MCF 10A (cell line): ENCODE measurements around the gene MAD2L1. TPM values are rescaled to one million over a fixed set of nuclear protein-coding genes. Genes with fewer than 3 reads are reported as not detected.

Experiments
- BruUV-seq: library from RNA; stranded (reverse); fragments of 400-500 nt; replicated peaks from 2 replicates; lab custom pipeline; 2021; lab: Mats Ljungman, UMichigan
- CTCF ChIA-PET: fragments of 300-600 bp; sonication (Branson Sonifier 250); formaldehyde crosslinking; extraction: SDS; loops from one replicate; lab custom pipeline; 2021; ENCODE audit warnings: antibody characterized with exemption, inconsistent platforms; lab: Yijun Ruan, JAX
- POLR2A ChIA-PET: fragments of 300-600, 350-650 bp; sonication (Branson Sonifier 250); formaldehyde crosslinking; extraction: SDS; loops from one replicate; lab custom pipeline; 2020; ENCODE audit warnings: antibody characterized with exemption, inconsistent platforms; lab: Yijun Ruan, JAX
- DNase-seq: peaks from one replicate; pipeline ENCODE4 v3.0.0-alpha.2; 2018; ENCODE audit not compliant: unreplicated experiment
- H3K27ac Mint-ChIP-seq: one replicate; pipeline ENCODE4 v1.8.0; 2022; ENCODE audit warnings: mild to moderate bottlenecking, low read depth, mixed read lengths; ENCODE audit not compliant: unreplicated experiment
- H3K27me3 Mint-ChIP-seq: one replicate; pipeline ENCODE4 v1.8.0; 2022; ENCODE audit warnings: mixed read lengths; ENCODE audit not compliant: insufficient read depth, unreplicated experiment
- H3K36me3 Mint-ChIP-seq: one replicate; pipeline ENCODE4 v1.8.0; 2022; ENCODE audit warnings: mild to moderate bottlenecking, moderate library complexity, mixed read lengths; ENCODE audit not compliant: insufficient read depth, unreplicated experiment
- H3K4me1 Mint-ChIP-seq: one replicate; pipeline ENCODE4 v1.8.0; 2022; ENCODE audit warnings: mixed read lengths; ENCODE audit not compliant: insufficient read depth, unreplicated experiment
- H3K4me3 Mint-ChIP-seq: one replicate; pipeline ENCODE4 v1.8.0; 2022; ENCODE audit warnings: mild to moderate bottlenecking, moderate library complexity, mixed read lengths; ENCODE audit not compliant: unreplicated experiment
- H3K9me3 Mint-ChIP-seq: one replicate; pipeline ENCODE4 v1.8.0; 2022; ENCODE audit warnings: mixed read lengths; ENCODE audit not compliant: unreplicated experiment
- CTCF ChIP-seq: fragments of 200-600 bp; IDR thresholded peaks from one replicate; pipeline ENCODE4 v1.8.0; 2022; ENCODE audit warnings: antibody characterized with exemption, mild to moderate bottlenecking; ENCODE audit not compliant: unreplicated experiment
- intact Hi-C: fragments of 100-400 bp; cut with micrococcal nuclease; formaldehyde crosslinking; loops from 2 replicates; pipeline ENCODE4 v1.14.1; 2022
- total RNA-seq: library from RNA; stranded (reverse); gene quantifications from 2 replicates; pipeline ENCODE4 v1.2.3, GENCODE V29; 2022

MAD2L1 gene
- total RNA-seq, 1 experiment from 2014 or later, result 26.8 TPM

GRCh38 chr4:120062663-120063195 is 3.9 kb downstream of the MAD2L1 start:
- Mint-ChIP-seq H3K27ac (peak overlapping the region; percentile 96), H3K4me1 (peaks cover 27% of the 10 kb centered on the region), H3K36me3 (peaks cover 12% of the 10 kb centered on the region), H3K9me3 (no peaks in the 10 kb centered on the region), H3K27me3 (no peaks in the 10 kb centered on the region), H3K4me3 (peak overlapping the region; percentile 38)
- intact Hi-C loops, result no loop called here
- DNase-seq, result no peak
- TF ChIP-seq CTCF, result no peak
- POLR2A ChIA-PET, result interaction anchor here (0.7 to 1.4 kb wide), 3 partner anchors 9 to 851 kb away, joined by 3 to 7 read pairs (median 3); a partner anchor contains a TSS
- BruUV-seq, result no TSS peak
- CTCF ChIA-PET, result interaction anchor here (0.6 to 3.2 kb wide), 2 partner anchors 435 to 494 kb away, joined by 3 to 20 read pairs; partner anchors contain the start of gene PDE5A

DNA sequence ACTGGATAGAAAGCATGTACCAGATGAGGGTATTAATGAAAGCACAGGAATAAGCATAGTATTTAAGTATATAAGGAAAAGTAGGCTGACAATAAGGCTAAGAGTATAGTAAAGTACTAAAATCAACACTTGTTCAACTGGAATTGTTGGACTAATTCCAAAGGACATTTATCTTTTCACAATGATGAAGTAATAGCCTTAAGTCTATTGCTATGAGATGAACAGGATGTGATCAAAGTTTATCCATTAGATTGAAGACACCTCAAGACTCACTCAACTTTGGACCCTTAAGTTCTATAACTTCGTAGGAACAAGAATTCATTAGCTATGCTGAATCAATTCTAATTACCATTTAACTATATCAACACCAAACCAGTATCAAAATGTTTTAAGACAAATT is 7.6 kb downstream of the MAD2L1 start:
- ChIA-PET POLR2A (interaction anchor here (0.6 to 1.1 kb wide), 2 partner anchors 9 to 501 kb away, joined by 3 read pairs; no protein-coding TSS in a partner anchor), CTCF (no interaction called here)
- H3K27me3 Mint-ChIP-seq, result no peaks in the 10 kb centered on the region
- H3K36me3 Mint-ChIP-seq, result peaks cover 12% of the 10 kb centered on the region
- DNase-seq, result no peak
- TF ChIP-seq CTCF, result no peak
- no peak overlapping the region for H3K4me3 Mint-ChIP-seq
- peaks cover 20% of the 10 kb centered on the region for H3K4me1 Mint-ChIP-seq
- peak overlapping the region; percentile 73 for H3K27ac Mint-ChIP-seq
- no peaks in the 10 kb centered on the region for H3K9me3 Mint-ChIP-seq
- intact Hi-C loops, result no loop called here
- no TSS peak for BruUV-seq

- no peak for DNase-seq
- peaks cover 14% of the 10 kb centered on the region for H3K4me1 Mint-ChIP-seq
- intact Hi-C loops, result no loop called here
- no TSS peak for BruUV-seq
- H3K27ac Mint-ChIP-seq, result no peak overlapping the region
- ChIA-PET CTCF (interaction anchor here (0.6 to 11.0 kb wide), 17 partner anchors 8 to 1014 kb away, joined by 3 to 121 read pairs (median 5); partner anchors contain the start of genes MAD2L1 and PDE5A), POLR2A (interaction anchor here (1.3 to 1.4 kb wide), 2 partner anchors 429 to 498 kb away, joined by 4 read pairs; partner anchors contain the start of gene PDE5A)
- H3K9me3 Mint-ChIP-seq, result no peaks in the 10 kb centered on the region
- H3K4me3 Mint-ChIP-seq, result no peak overlapping the region
- no peak for TF ChIP-seq CTCF
- H3K27me3 Mint-ChIP-seq, result no peaks in the 10 kb centered on the region
- peaks cover 12% of the 10 kb centered on the region for H3K36me3 Mint-ChIP-seq
These were observed 9.2 kb downstream of the MAD2L1 start for GRCh38 chr4:120057416-120057815.

GRCh38 chr4:120056246-120056645 is 10.4 kb downstream of the MAD2L1 start:
- intact Hi-C loops, result no loop called here
- TF ChIP-seq CTCF, result peak; percentile 7
- no peaks in the 10 kb centered on the region for H3K9me3 Mint-ChIP-seq
- peaks cover 12% of the 10 kb centered on the region for H3K36me3 Mint-ChIP-seq
- peaks cover 8% of the 10 kb centered on the region for H3K4me1 Mint-ChIP-seq
- DNase-seq, result no peak
- ChIA-PET POLR2A (interaction anchor here (1.0 to 1.4 kb wide), 3 partner anchors 428 to 756 kb away, joined by 4 to 8 read pairs (median 4); partner anchors contain the start of gene PDE5A), CTCF (interaction anchor here (0.6 to 11.0 kb wide), 21 partner anchors 9 to 1072 kb away, joined by 3 to 121 read pairs (median 3); partner anchors contain the start of genes MAD2L1 and PDE5A)
- BruUV-seq, result no TSS peak
- H3K27ac Mint-ChIP-seq, result no peak overlapping the region
- no peaks in the 10 kb centered on the region for H3K27me3 Mint-ChIP-seq
- no peak overlapping the region for H3K4me3 Mint-ChIP-seq
